Spleen (tissue), 11 donors: Measurements from ENCODE around the gene COL27A1. TPM values are rescaled to one million over a fixed set of nuclear protein-coding genes. Genes with fewer than 3 reads are reported as not detected.

Experiments
- DNase-seq: peaks from one replicate; pipeline ENCODE4 v3.0.0-alpha.2; 2020
- H3K27ac ChIP-seq, 8 donors: fragments of 200-600 bp; sonication (generic) in 7 of 8; 1 replicate in 4 of 8; 2 replicates in 4 of 8; pipeline versions ENCODE4 v1.5.0 to v1.8.0; 2016 to 2021; ENCODE audit warnings: inconsistent platforms in 4 of 8, mild to moderate bottlenecking in 4 of 8, moderate library complexity in 1 of 8
- H3K27me3 ChIP-seq, 7 donors: fragments of 200-600 bp; sonication (generic) in 6 of 7; replicated peaks in 1 of 7; 1 replicate in 4 of 7; 2 replicates in 3 of 7; pipeline versions ENCODE4 v1.5.0 to v1.8.0; 2016 to 2021; ENCODE audit warnings: inconsistent platforms in 3 of 7, mild to moderate bottlenecking in 1 of 7
- H3K36me3 ChIP-seq, 6 donors: fragments of 200-600 bp; sonication (generic) in 5 of 6; 1 replicate in 4 of 6; 2 replicates in 2 of 6; pipeline versions ENCODE4 v1.5.0 to v1.8.0; 2016 to 2021; ENCODE audit warnings: inconsistent platforms in 2 of 6
- H3K4me1 ChIP-seq, 6 donors: fragments of 200-600 bp; sonication (generic) in 5 of 6; 1 replicate in 3 of 6; 2 replicates in 3 of 6; pipeline versions ENCODE4 v1.5.0 to v1.8.0; 2016 to 2021; ENCODE audit warnings: inconsistent platforms in 3 of 6
- H3K4me3 ChIP-seq, 8 donors: fragments of 200-600 bp; sonication (generic) in 7 of 8; 1 replicate in 4 of 8; 2 replicates in 4 of 8; pipeline versions ENCODE4 v1.5.0 to v1.8.0; 2016 to 2021; ENCODE audit warnings: inconsistent platforms in 4 of 8, mild to moderate bottlenecking in 4 of 8, moderate library complexity in 2 of 8
- H3K9me3 ChIP-seq, 8 donors: fragments of 200-600 bp; sonication (generic) in 7 of 8; 1 replicate in 4 of 8; 2 replicates in 4 of 8; pipeline versions ENCODE4 v1.5.0 to v1.8.0; 2016 to 2021; ENCODE audit warnings: inconsistent platforms in 4 of 8
- POLR2A ChIP-seq, 3 donors: fragments of 450-650 bp; IDR thresholded peaks; one replicate each; pipeline ENCODE4 v1.5.1; 2017; ENCODE audit warnings: antibody characterized with exemption in 3 of 3, mild to moderate bottlenecking in 1 of 3
- POLR2AphosphoS5 ChIP-seq, 3 donors: sonication (generic); formaldehyde crosslinking; IDR thresholded peaks; one replicate each; pipeline ENCODE4 v1.5.1; 2017; ENCODE audit warnings: antibody characterized with exemption in 3 of 3
- WGBS, 5 donors: extraction: QIAGEN DNeasy Blood & Tissue Kit in 3 of 5; methylation state at CpG; one replicate each; pipeline versions ENCODE4 v1.1.5 to v1.1.7; 2013 to 2018; 5-methylcytosine and 5-hydroxymethylcytosine counted together
- intact Hi-C: fragments of 100-400 bp; cut with DNase I; formaldehyde crosslinking; loops from one replicate; pipeline ENCODE4 v1.15.0; 2023; ENCODE audit warnings: low total_unique reads
- polyA plus RNA-seq, 3 donors: library from polyadenylated mRNA; stranded (reverse); fragments of 200-250 nt; gene quantifications; one replicate each; pipeline ENCODE4 v1.2.1, GENCODE V29; 2013
- total RNA-seq, 7 donors: library from RNA; depleted of rRNA in 3 of 7; stranded (reverse); fragments of >200 nt in 3 of 7; fragmentation: NEBNext Ultra II Directional in 4 of 7; extraction: Animal tissue kit (Norgen Biotek cat#: 25700) in 4 of 7; gene quantifications; one replicate each; pipeline versions ENCODE4 v1.1.0 to v1.2.1, GENCODE V29; 2016 to 2021
- TF ChIP-seq, protein P1 (sequence below), 11 experiments: fragments of 200-600 bp in 7 of 11; fragments of 450-650 bp in 4 of 11; sonication (generic) in 4 of 11; IDR thresholded peaks in 8 of 11; conservative IDR thresholded peaks in 3 of 11; 1 replicate in 7 of 11; 2 replicates in 4 of 11; pipeline versions ENCODE4 v1.4.0 to v1.8.0; 2016 to 2021; ENCODE audit warnings: antibody characterized with exemption in 11 of 11, inconsistent platforms in 4 of 11, mild to moderate bottlenecking in 1 of 11
- donor health status: healthy with polysubstance abuse.
- donor health status: DM: no; HTN: no; CAD: no; lungs with moderate emphysema.
- donor health status: DM: no; HTN: no; CAD: no.
- donor health status: Bipolar disorder and iron deficiency.
- donor health status: healthy.
- donor health status: DM: no; HTN: no; CAD: no.
- donor health status: DM: yes; HTN: yes; CAD: no.

Gene COL27A1
- total and polyA plus RNA-seq, 10 donors = 2.1 to 23.4 (median 6.1) TPM

DNA sequence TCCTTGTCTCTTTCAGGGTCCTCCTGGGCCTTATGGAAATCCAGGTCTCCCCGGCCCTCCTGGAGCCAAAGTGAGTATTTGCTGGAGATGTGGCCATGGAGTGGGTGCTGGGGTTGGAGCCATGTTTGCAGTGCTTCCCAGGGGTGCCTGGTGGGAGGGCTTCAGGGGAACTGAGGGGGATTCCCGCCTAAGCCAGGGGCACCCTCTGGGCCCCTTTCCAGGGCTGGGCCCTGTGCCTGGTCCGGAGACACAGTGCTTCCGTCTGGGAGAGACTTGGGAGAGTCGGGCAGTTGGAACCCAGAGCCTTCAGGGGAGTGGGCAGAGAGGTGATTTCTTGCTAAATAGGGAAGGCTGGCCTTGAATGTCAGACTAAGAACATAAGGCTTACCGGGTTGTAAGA lies 27.7 kb downstream of the COL27A1 start:
- TF ChIP-seq POLR2A (IDR thresholded peaks at IDR 0.05) = no peak
- TF ChIP-seq, protein P1, sequence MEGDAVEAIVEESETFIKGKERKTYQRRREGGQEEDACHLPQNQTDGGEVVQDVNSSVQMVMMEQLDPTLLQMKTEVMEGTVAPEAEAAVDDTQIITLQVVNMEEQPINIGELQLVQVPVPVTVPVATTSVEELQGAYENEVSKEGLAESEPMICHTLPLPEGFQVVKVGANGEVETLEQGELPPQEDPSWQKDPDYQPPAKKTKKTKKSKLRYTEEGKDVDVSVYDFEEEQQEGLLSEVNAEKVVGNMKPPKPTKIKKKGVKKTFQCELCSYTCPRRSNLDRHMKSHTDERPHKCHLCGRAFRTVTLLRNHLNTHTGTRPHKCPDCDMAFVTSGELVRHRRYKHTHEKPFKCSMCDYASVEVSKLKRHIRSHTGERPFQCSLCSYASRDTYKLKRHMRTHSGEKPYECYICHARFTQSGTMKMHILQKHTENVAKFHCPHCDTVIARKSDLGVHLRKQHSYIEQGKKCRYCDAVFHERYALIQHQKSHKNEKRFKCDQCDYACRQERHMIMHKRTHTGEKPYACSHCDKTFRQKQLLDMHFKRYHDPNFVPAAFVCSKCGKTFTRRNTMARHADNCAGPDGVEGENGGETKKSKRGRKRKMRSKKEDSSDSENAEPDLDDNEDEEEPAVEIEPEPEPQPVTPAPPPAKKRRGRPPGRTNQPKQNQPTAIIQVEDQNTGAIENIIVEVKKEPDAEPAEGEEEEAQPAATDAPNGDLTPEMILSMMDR (IDR thresholded peaks at IDR 0.05 in 8 of 11, conservative IDR thresholded peaks at IDR 0.05 in 3 of 11) = no peak
- no peak for TF ChIP-seq POLR2AphosphoS5 (IDR thresholded peaks at IDR 0.05)
- H3K9me3 ChIP-seq = no peaks in the 10 kb centered on the region
- H3K27ac ChIP-seq = no peak overlapping the region
- no peak overlapping the region for H3K4me3 ChIP-seq
- peaks cover 0 to 7% (median 0%) of the 10 kb centered on the region in 7 donors for H3K27me3 ChIP-seq
- peaks cover 0 to 39% (median 10%) of the 10 kb centered on the region in 6 donors for H3K4me1 ChIP-seq
- whole genome bisulfite sequencing, 5 donors = 72 to 88% (median 79%) methylated on average over 6 of the region's 6 CpGs
- no peaks in the 10 kb centered on the region for H3K36me3 ChIP-seq
- intact Hi-C loops = no loop called here
- peak; percentile 51 for DNase-seq

DNA sequence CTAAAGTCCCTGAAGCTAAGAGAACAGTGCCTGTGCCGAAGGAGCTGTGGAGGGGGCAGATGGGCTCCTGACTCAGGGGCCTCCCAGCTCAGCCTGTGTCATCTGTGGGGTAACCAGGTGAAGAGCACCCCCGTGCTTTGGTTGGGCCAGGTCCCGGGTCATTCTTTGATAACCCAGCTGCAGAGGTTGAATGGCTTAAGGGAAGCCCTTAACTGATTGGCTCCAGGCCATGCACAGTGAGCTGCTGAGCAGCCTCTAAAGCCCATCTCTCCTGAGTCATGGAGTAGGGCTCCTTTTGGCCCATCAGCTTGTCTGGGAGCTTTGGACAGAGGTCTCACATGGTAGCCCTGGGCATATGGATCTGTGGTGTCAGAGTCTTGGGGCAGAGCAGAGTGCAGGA lies 28.7 kb downstream of the COL27A1 start:
- Histone ChIP-seq H3K4me3 (no peak overlapping the region), H3K9me3 (peaks cover 0 to 3% (median 0%) of the 10 kb centered on the region in 8 donors), H3K36me3 (no peaks in the 10 kb centered on the region), H3K4me1 (peaks cover 0 to 28% (median 4%) of the 10 kb centered on the region in 6 donors), H3K27me3 (peaks cover 0 to 7% (median 0%) of the 10 kb centered on the region in 7 donors), H3K27ac (no peak overlapping the region)
- 46 to 72% (median 60%) methylated on average over 3 of the region's 3 CpGs for WGBS, 5 donors
- DNase-seq = peak; percentile 39
- TF ChIP-seq, protein P1 (IDR thresholded peaks at IDR 0.05 in 8 of 11, conservative IDR thresholded peaks at IDR 0.05 in 3 of 11) = no peak
- TF ChIP-seq POLR2AphosphoS5 (IDR thresholded peaks at IDR 0.05) (no peak), POLR2A (IDR thresholded peaks at IDR 0.05) (no peak)
- intact Hi-C loops = no loop called here

DNA sequence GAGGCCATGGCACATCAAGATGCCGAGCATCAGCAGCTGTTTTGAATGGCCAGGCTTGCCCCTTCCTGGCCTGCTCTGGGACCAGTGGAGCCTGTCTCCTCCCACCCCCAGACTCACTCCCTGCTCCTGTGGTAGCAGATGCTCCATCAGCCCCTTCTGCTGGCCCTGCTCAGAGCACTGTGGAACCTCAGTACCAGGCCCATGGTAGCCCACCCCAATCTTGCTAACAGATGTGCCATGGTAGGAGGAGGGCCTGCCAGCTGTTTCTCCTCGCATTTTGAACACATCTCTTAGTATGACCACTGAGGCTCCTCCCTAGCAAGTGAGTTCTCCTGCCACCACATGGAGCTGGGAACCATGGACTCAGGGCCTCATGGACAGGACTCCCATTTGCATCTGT lies 29.5 kb downstream of the COL27A1 start:
- H3K4me1 ChIP-seq = peaks cover 0 to 23% (median 2%) of the 10 kb centered on the region in 6 donors
- TF ChIP-seq POLR2AphosphoS5 (IDR thresholded peaks at IDR 0.05) (no peak), POLR2A (IDR thresholded peaks at IDR 0.05) (no peak)
- TF ChIP-seq, protein P1 (IDR thresholded peaks at IDR 0.05 in 8 of 11, conservative IDR thresholded peaks at IDR 0.05 in 3 of 11) = no peak
- WGBS, 5 donors = 85 to 98% (median 93%) methylated on average over 2 of the region's 2 CpGs
- peaks cover 0 to 7% (median 0%) of the 10 kb centered on the region in 7 donors for H3K27me3 ChIP-seq
- no peak overlapping the region for H3K27ac ChIP-seq
- H3K9me3 ChIP-seq = peaks cover 0 to 11% (median 7%) of the 10 kb centered on the region in 8 donors
- peak; percentile 51 for DNase-seq
- no peak overlapping the region for H3K4me3 ChIP-seq
- intact Hi-C loops = no loop called here
- no peaks in the 10 kb centered on the region for H3K36me3 ChIP-seq

DNA sequence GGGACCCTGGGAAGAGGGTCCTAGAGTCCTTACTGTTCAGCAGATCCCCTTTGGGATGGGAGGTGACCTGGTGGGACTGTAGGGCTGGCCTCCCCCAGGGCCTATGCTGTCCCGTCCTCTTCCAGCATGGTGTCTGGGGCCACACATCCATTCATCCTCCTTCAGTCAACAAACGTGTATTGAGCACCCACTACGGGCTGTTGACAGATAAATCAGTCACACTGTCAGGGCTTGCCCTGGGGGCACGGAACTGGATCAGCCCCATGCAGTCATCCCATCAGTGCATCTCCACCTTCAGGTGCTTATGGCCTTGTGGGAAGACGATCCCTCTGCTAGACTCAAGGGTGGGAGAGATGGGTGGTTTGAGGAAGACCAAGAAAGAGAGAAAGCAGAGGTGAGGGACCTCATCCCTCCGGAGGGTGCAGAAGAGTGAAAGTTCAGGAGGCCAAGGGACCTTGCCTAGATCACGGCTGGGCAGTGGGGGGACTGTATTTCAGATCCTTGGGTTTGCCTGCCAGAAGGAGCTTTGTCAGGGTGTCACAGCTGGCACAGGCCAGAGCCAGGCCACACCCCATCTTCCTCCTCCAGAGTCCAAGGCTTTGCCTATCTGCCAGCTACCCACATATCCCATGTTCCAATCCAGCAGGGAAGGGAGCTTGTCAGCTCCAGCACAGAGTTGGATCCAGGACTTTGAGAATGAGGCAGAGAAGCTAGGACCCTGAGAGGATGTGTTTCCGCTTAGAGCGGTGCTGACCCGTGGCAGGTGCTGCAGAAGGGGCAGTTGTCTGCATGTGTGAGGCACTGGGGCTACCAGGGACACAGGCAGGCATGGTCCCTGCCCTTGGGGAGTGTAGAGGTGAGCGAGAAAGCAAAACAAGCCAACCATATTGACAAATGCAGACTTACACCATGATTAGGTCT lies 30.5 kb downstream of the COL27A1 start:
- Histone ChIP-seq H3K27ac (no peak overlapping the region), H3K36me3 (no peaks in the 10 kb centered on the region), H3K4me3 (no peak overlapping the region), H3K4me1 (peaks cover 0 to 14% (median 0%) of the 10 kb centered on the region in 6 donors), H3K9me3 (peaks cover 0 to 21% (median 17%) of the 10 kb centered on the region in 8 donors), H3K27me3 (peaks cover 0 to 2% (median 0%) of the 10 kb centered on the region in 7 donors)
- TF ChIP-seq POLR2A (IDR thresholded peaks at IDR 0.05) (no peak), POLR2AphosphoS5 (IDR thresholded peaks at IDR 0.05) (no peak)
- TF ChIP-seq, protein P1 (IDR thresholded peaks at IDR 0.05 in 8 of 11, conservative IDR thresholded peaks at IDR 0.05 in 3 of 11) = no peak
- intact Hi-C loops = no loop called here
- peak; percentile 65 for DNase-seq
- WGBS, 5 donors = 79 to 88% (median 83%) methylated on average over 11 of the region's 11 CpGs
